ENCODE results near the gene TNC. TPM values are rescaled to one million over a fixed set of nuclear protein-coding genes. Genes with fewer than 3 reads are reported as not detected.

TNC gene
- polyA plus RNA-seq, 3 donors, result 0.02 TPM; not detected in 2

DNA sequence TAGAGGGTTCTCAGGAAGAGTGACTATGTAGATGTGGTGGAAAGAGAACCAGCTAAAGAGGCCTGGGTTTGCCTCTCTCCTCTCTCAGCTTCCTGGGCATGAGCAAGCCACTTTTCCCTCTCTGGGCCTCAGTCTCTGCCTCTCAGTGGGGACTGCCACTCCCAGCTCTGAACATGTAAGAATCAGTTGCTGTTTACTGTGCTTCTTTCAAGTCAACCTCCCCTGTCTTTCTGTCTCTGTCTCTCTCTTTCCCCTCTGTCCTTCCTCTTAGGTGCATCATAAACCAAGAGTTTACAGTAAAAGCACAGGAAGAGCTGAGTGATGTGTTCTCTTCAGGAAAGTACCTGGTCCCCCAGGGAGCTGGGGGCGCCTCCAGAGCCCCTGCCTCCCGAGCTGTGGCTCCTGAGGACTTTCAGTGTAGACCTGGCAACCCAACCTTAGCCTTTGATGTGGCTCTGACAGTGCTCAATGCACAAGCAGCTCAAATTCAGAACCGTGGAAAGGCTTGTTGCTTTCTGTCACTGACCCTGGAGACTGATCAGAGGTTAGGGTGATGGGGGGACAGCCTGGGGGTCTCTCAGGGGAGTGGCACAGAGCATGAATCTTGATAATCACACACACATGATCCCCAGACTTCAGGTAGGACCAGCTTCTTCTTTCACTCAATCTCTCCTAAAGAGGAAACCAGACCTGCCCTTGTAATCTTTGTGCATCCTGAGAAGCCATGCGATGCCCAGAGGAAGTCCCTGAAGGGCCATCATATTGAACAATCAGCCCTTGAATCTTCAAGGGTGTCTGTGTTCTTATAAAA, 128.2 kb downstream of the TNC start:
- no peak overlapping the region for H3K4me2 ChIP-seq (replicated peaks; ENCODE audit: extremely low read depth, low read length, poor library complexity, severe bottlenecking)
- H3K9ac ChIP-seq (ENCODE audit: insufficient read depth, low read length, poor library complexity, severe bottlenecking), result no peak overlapping the region
- H3K27me3 ChIP-seq (ENCODE audit: control insufficient read depth in 2 of 2, insufficient read depth in 2 of 2, low read length in 2 of 2), result no peaks in the 10 kb centered on the region
- H4K20me1 ChIP-seq (ENCODE audit: insufficient read depth, low read length), result no peaks in the 10 kb centered on the region
- H3K9me3 ChIP-seq (replicated peaks in 1 of 2; ENCODE audit: control insufficient read depth in 1 of 2, insufficient read depth in 1 of 2, low read length in 2 of 2), result no peaks in the 10 kb centered on the region
- Mint-ChIP-seq H3K9me3 (peaks cover 0 to 2% (median 0%) of the 10 kb centered on the region in 7 donors), H3K4me1 (peaks cover 46% of the 10 kb centered on the region), H3K27me3 (ENCODE audit: low read depth in 3 of 3) (peaks cover 0 to 3% (median 1%) of the 10 kb centered on the region in 3 donors), H3K4me3 (no peak overlapping the region), H3K27ac (peak overlapping the region; percentile 72 to 93 (median 89)), H3K36me3 (peaks cover 0 to 7% of the 10 kb centered on the region in 2 donors)
- 64% methylated on average over 4 of the region's 4 CpGs for WGBS (ENCODE audit: insufficient coverage)
- peak overlapping the region in 1 of 3 experiments; percentile 3 for H3K4me3 ChIP-seq (replicated peaks in 1 of 3; ENCODE audit: low read depth in 2 of 3, low read length in 3 of 3)
- H3K79me2 ChIP-seq (ENCODE audit: insufficient read depth, low read length), result no peaks in the 10 kb centered on the region
- no peak overlapping the region for H2AFZ ChIP-seq (ENCODE audit: insufficient read depth, low read depth, low read length, poor library complexity, severe bottlenecking)
- H3K36me3 ChIP-seq (replicated peaks in 1 of 2; ENCODE audit: control insufficient read depth in 1 of 2, insufficient read depth in 2 of 2, low read length in 2 of 2), result no peaks in the 10 kb centered on the region
- peaks cover 37 to 44% of the 10 kb centered on the region in 2 donors for H3K4me1 ChIP-seq (ENCODE audit: control insufficient read depth in 1 of 2, insufficient read depth in 2 of 2, low read length in 2 of 2)
- DNase-seq, result no peak
- TF ChIP-seq, protein P1, sequence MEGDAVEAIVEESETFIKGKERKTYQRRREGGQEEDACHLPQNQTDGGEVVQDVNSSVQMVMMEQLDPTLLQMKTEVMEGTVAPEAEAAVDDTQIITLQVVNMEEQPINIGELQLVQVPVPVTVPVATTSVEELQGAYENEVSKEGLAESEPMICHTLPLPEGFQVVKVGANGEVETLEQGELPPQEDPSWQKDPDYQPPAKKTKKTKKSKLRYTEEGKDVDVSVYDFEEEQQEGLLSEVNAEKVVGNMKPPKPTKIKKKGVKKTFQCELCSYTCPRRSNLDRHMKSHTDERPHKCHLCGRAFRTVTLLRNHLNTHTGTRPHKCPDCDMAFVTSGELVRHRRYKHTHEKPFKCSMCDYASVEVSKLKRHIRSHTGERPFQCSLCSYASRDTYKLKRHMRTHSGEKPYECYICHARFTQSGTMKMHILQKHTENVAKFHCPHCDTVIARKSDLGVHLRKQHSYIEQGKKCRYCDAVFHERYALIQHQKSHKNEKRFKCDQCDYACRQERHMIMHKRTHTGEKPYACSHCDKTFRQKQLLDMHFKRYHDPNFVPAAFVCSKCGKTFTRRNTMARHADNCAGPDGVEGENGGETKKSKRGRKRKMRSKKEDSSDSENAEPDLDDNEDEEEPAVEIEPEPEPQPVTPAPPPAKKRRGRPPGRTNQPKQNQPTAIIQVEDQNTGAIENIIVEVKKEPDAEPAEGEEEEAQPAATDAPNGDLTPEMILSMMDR (IDR thresholded peaks at IDR 0.05), result no peak
- intact Hi-C loops (cut with micrococcal nuclease), result no loop called here
- peak overlapping the region; percentile 29 to 76 for H3K27ac ChIP-seq (ENCODE audit: low read depth in 1 of 2, low read length in 2 of 2)

DNA sequence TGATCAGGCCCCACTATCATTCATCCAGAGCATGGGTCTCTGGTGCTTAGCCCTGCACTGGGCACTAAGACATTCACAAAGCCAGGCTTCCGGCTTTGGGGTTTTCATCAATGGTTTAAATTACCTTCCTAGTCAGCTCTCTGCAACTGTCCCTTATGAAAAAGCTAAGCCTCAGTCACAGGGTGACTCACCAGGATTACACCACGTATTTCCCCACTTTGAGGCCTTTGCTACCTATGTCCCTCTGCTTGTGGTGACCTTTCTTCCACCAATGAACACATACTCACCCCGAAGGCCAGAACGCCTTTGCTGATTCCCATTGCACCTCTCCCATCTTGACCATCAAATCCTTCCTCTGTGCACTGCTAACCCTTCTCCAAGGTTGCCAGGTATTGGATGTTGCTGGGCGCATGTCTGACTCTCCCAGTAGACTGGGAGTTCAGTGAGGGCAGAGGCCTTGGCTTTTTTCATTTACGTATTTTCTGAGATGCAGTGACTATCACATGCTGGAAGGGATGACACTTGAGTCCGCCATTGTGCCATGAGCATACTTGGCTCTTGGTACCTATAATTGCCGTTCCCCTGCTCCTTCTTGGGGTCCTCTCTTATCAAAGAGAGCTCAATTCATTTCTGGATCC, 128.9 kb downstream of the TNC start:
- 50% methylated on average over 4 of the region's 8 CpGs for WGBS (ENCODE audit: insufficient coverage)
- peak overlapping the region; percentile 29 to 76 for H3K27ac ChIP-seq (ENCODE audit: low read depth in 1 of 2, low read length in 2 of 2)
- H3K36me3 Mint-ChIP-seq, result peaks cover 0 to 7% of the 10 kb centered on the region in 2 donors
- H3K27me3 ChIP-seq (ENCODE audit: control insufficient read depth in 2 of 2, insufficient read depth in 2 of 2, low read length in 2 of 2), result no peaks in the 10 kb centered on the region
- peaks cover 0 to 3% (median 1%) of the 10 kb centered on the region in 3 donors for H3K27me3 Mint-ChIP-seq (ENCODE audit: low read depth in 3 of 3)
- TF ChIP-seq, protein P1 (IDR thresholded peaks at IDR 0.05), result no peak
- no peak overlapping the region for H3K9ac ChIP-seq (ENCODE audit: insufficient read depth, low read length, poor library complexity, severe bottlenecking)
- H3K36me3 ChIP-seq (replicated peaks in 1 of 2; ENCODE audit: control insufficient read depth in 1 of 2, insufficient read depth in 2 of 2, low read length in 2 of 2), result no peaks in the 10 kb centered on the region
- H4K20me1 ChIP-seq (ENCODE audit: insufficient read depth, low read length), result no peaks in the 10 kb centered on the region
- peak; percentile 92 to 98 (median 97) for DNase-seq
- peak overlapping the region; percentile 72 to 93 (median 89) for H3K27ac Mint-ChIP-seq
- no peaks in the 10 kb centered on the region for H3K9me3 ChIP-seq (replicated peaks in 1 of 2; ENCODE audit: control insufficient read depth in 1 of 2, insufficient read depth in 1 of 2, low read length in 2 of 2)
- peaks cover 39% of the 10 kb centered on the region for H3K4me1 Mint-ChIP-seq
- H2AFZ ChIP-seq (ENCODE audit: insufficient read depth, low read depth, low read length, poor library complexity, severe bottlenecking), result no peak overlapping the region
- H3K4me3 Mint-ChIP-seq, result no peak overlapping the region
- peak overlapping the region; percentile 13 for H3K4me2 ChIP-seq (replicated peaks; ENCODE audit: extremely low read depth, low read length, poor library complexity, severe bottlenecking)
- H3K79me2 ChIP-seq (ENCODE audit: insufficient read depth, low read length), result no peaks in the 10 kb centered on the region
- peaks cover 0 to 2% (median 0%) of the 10 kb centered on the region in 7 donors for H3K9me3 Mint-ChIP-seq
- H3K4me1 ChIP-seq (ENCODE audit: control insufficient read depth in 1 of 2, insufficient read depth in 2 of 2, low read length in 2 of 2), result peaks cover 30 to 38% of the 10 kb centered on the region in 2 donors
- H3K4me3 ChIP-seq (replicated peaks in 1 of 3; ENCODE audit: low read depth in 2 of 3, low read length in 3 of 3), result peak overlapping the region in 1 of 3 experiments; percentile 3
- intact Hi-C loops (cut with micrococcal nuclease), result no loop called here
